Right atrium auricular region (tissue), 2 donors: ENCODE measurements around the gene CYP26B1. TPM values are rescaled to one million over a fixed set of nuclear protein-coding genes. Genes with fewer than 3 reads are reported as not detected.

Source experiments
- DNase-seq: peaks from one replicate; pipeline ENCODE4 v3.0.0-alpha.2; 2019; ENCODE audit warnings: low spot score
- H3K27ac ChIP-seq, 2 donors: fragments of 200-600 bp; sonication (generic); 1 replicate in 1 of 2; 2 replicates in 1 of 2; pipeline ENCODE4 v1.5.1; 2016 to 2019
- H3K27me3 ChIP-seq, 2 donors: fragments of 200-600 bp; sonication (generic); one replicate each; pipeline versions ENCODE4 v1.5.1 to v1.6.0; 2017 to 2019
- H3K36me3 ChIP-seq: fragments of 200-600 bp; sonication (generic); one replicate; pipeline ENCODE4 v1.5.1; 2016
- H3K4me1 ChIP-seq, 2 donors: fragments of 200-600 bp; sonication (generic); one replicate each; pipeline versions ENCODE4 v1.5.1 to v1.6.0; 2017 to 2019
- H3K4me3 ChIP-seq, 2 donors: fragments of 200-600 bp; sonication (generic); 1 replicate in 1 of 2; 2 replicates in 1 of 2; pipeline ENCODE4 v1.5.1; 2017 to 2019; ENCODE audit warnings: mild to moderate bottlenecking in 1 of 2, moderate library complexity in 1 of 2
- H3K9me3 ChIP-seq, 2 donors: fragments of 200-600 bp; sonication (generic); one replicate each; pipeline ENCODE4 v1.5.1; 2019
- CTCF ChIP-seq, 2 donors: fragments of 200-600 bp; sonication (generic); IDR thresholded peaks; one replicate each; pipeline ENCODE4 v1.5.1; 2019; ENCODE audit warnings: antibody characterized with exemption in 2 of 2
- total RNA-seq, 2 donors: library from RNA; depleted of rRNA; stranded (reverse); fragments of >200 nt; gene quantifications; one replicate each; pipeline ENCODE4 v1.1.0, GENCODE V29; 2016

CYP26B1 gene
- total RNA-seq, 2 donors from 2014 or later = 2.5 to 12.8 TPM

GRCh38 chr2:72154386-72154975 lies 6.8 kb upstream of the CYP26B1 start:
- no peak for DNase-seq
- H3K27me3 ChIP-seq = peaks cover 5 to 6% of the 10 kb centered on the region in 2 donors
- no peak for TF ChIP-seq CTCF (IDR thresholded peaks at IDR 0.05)

GRCh38 chr2:72153924-72154323 lies 6.3 kb upstream of the CYP26B1 start:
- Histone ChIP-seq H3K4me3 (no peak overlapping the region), H3K9me3 (no peaks in the 10 kb centered on the region), H3K27ac (no peak overlapping the region), H3K27me3 (peaks cover 9 to 11% of the 10 kb centered on the region in 2 donors), H3K4me1 (peaks cover 0 to 17% of the 10 kb centered on the region in 2 donors), H3K36me3 (no peaks in the 10 kb centered on the region)
- TF ChIP-seq CTCF (IDR thresholded peaks at IDR 0.05) = no peak
- DNase-seq = no peak

More at GRCh38 chr2:72154386-72154975, 6.8 kb upstream of the CYP26B1 start:
- Histone ChIP-seq H3K27ac (no peak overlapping the region), H3K36me3 (no peaks in the 10 kb centered on the region), H3K4me1 (peaks cover 0 to 12% of the 10 kb centered on the region in 2 donors), H3K9me3 (no peaks in the 10 kb centered on the region), H3K4me3 (no peak overlapping the region)

- no peak for TF ChIP-seq CTCF (IDR thresholded peaks at IDR 0.05)
- no peak overlapping the region for H3K4me3 ChIP-seq
- peaks cover 9 to 11% of the 10 kb centered on the region in 2 donors for H3K27me3 ChIP-seq
- no peak overlapping the region for H3K27ac ChIP-seq
- DNase-seq = peak; percentile 52
- no peaks in the 10 kb centered on the region for H3K36me3 ChIP-seq
- H3K9me3 ChIP-seq = no peaks in the 10 kb centered on the region
- peaks cover 0 to 18% of the 10 kb centered on the region in 2 donors for H3K4me1 ChIP-seq
Observed at GRCh38 chr2:72153026-72153791, 5.5 kb upstream of the CYP26B1 start.

- Histone ChIP-seq H3K4me1 (peaks cover 0 to 41% of the 10 kb centered on the region in 2 donors), H3K27me3 (peaks cover 14 to 33% of the 10 kb centered on the region in 2 donors), H3K36me3 (no peaks in the 10 kb centered on the region), H3K4me3 (no peak overlapping the region), H3K9me3 (no peaks in the 10 kb centered on the region), H3K27ac (no peak overlapping the region)
- DNase-seq = peak; percentile 36
- TF ChIP-seq CTCF (IDR thresholded peaks at IDR 0.05) = no peak
Observed at GRCh38 chr2:72150861-72151356, 3.2 kb upstream of the CYP26B1 start.

- DNase-seq = peak; percentile 83
- Histone ChIP-seq H3K27ac (no peak overlapping the region), H3K9me3 (no peaks in the 10 kb centered on the region), H3K4me3 (peak overlapping the region in 1 of 2 donors; percentile 65), H3K27me3 (peaks cover 14 to 39% of the 10 kb centered on the region in 2 donors), H3K36me3 (no peaks in the 10 kb centered on the region), H3K4me1 (peaks cover 0 to 47% of the 10 kb centered on the region in 2 donors)
- TF ChIP-seq CTCF (IDR thresholded peaks at IDR 0.05) = peak; percentile 69 to 93
Observed at GRCh38 chr2:72150157-72150860, 2.6 kb upstream of the CYP26B1 start.
